Measurements from ENCODE around the gene SLC24A4. TPM values are rescaled to one million over a fixed set of nuclear protein-coding genes. Genes with fewer than 3 reads are reported as not detected.

Gene SLC24A4
- polyA plus RNA-seq, 1 donor from 2014 or later: 0.17 TPM

DNA sequence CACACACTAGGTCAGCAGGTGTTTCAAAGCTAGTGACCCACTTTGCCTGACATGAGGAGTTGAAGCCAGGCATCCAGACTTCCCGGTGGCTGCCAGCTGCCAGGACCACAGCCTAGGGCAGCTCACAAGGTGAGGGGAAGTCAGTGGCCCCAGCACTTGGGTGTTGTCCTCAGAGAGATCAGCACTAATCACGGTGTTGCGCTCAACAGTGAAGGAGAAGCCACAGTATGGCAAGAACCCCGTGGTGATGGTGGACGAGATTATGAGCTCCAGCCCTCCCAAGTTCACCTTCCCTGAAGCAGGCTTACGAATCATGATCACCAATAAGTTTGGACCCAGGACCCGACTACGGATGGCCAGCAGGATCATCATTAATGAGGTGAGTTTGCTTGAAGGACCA, 130.7 kb downstream of the SLC24A4 start:
- Histone ChIP-seq H3K27ac (ENCODE audit: low read length) (no peak overlapping the region), H3K4me2 (ENCODE audit: low read length) (no peak overlapping the region)
- TF ChIP-seq POLR2AphosphoS5 (IDR thresholded peaks at IDR 0.05): no peak
- TF ChIP-seq EP300 (conservative IDR thresholded peaks at IDR 0.05; ENCODE audit: poor library complexity, severe bottlenecking): no peak
- TF ChIP-seq MXI1 (conservative IDR thresholded peaks at IDR 0.05; ENCODE audit: poor library complexity, severe bottlenecking): no peak
- TF ChIP-seq, protein P1, sequence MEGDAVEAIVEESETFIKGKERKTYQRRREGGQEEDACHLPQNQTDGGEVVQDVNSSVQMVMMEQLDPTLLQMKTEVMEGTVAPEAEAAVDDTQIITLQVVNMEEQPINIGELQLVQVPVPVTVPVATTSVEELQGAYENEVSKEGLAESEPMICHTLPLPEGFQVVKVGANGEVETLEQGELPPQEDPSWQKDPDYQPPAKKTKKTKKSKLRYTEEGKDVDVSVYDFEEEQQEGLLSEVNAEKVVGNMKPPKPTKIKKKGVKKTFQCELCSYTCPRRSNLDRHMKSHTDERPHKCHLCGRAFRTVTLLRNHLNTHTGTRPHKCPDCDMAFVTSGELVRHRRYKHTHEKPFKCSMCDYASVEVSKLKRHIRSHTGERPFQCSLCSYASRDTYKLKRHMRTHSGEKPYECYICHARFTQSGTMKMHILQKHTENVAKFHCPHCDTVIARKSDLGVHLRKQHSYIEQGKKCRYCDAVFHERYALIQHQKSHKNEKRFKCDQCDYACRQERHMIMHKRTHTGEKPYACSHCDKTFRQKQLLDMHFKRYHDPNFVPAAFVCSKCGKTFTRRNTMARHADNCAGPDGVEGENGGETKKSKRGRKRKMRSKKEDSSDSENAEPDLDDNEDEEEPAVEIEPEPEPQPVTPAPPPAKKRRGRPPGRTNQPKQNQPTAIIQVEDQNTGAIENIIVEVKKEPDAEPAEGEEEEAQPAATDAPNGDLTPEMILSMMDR (IDR thresholded peaks at IDR 0.05; ENCODE audit: poor library complexity, severe bottlenecking): no peak
- no peak for TF ChIP-seq TAF1 (IDR thresholded peaks at IDR 0.05; ENCODE audit: low read depth)
- TF ChIP-seq, protein P2, sequence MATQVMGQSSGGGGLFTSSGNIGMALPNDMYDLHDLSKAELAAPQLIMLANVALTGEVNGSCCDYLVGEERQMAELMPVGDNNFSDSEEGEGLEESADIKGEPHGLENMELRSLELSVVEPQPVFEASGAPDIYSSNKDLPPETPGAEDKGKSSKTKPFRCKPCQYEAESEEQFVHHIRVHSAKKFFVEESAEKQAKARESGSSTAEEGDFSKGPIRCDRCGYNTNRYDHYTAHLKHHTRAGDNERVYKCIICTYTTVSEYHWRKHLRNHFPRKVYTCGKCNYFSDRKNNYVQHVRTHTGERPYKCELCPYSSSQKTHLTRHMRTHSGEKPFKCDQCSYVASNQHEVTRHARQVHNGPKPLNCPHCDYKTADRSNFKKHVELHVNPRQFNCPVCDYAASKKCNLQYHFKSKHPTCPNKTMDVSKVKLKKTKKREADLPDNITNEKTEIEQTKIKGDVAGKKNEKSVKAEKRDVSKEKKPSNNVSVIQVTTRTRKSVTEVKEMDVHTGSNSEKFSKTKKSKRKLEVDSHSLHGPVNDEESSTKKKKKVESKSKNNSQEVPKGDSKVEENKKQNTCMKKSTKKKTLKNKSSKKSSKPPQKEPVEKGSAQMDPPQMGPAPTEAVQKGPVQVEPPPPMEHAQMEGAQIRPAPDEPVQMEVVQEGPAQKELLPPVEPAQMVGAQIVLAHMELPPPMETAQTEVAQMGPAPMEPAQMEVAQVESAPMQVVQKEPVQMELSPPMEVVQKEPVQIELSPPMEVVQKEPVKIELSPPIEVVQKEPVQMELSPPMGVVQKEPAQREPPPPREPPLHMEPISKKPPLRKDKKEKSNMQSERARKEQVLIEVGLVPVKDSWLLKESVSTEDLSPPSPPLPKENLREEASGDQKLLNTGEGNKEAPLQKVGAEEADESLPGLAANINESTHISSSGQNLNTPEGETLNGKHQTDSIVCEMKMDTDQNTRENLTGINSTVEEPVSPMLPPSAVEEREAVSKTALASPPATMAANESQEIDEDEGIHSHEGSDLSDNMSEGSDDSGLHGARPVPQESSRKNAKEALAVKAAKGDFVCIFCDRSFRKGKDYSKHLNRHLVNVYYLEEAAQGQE (IDR thresholded peaks at IDR 0.05; ENCODE audit: borderline replicate concordance): no peak
- no peak for TF ChIP-seq RAD21 (conservative IDR thresholded peaks at IDR 0.05)
- no peak for TF ChIP-seq EZH2 (IDR thresholded peaks at IDR 0.05; ENCODE audit: borderline replicate concordance, insufficient read depth, low read length, poor library complexity, severe bottlenecking)
- TF ChIP-seq SMC3 (conservative IDR thresholded peaks at IDR 0.05; ENCODE audit: poor library complexity): no peak

DNA sequence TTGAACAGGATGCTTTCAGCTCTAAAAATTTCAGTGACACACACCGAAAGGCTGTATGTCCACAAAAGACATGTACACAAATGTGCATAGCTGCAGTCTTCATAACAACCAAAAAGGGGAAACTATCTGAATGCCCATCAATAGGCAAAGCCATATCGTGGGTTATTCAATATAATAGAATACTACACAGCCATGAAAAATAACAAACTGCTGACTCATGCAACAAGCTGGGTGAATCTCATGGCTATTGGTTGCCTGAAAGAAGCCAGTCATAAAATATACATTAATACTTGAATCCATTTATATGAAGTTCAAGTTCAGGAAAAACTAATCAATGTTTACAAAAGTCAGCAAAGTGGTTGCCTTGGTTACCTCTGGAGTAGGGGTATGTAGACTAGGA, 132.3 kb downstream of the SLC24A4 start:
- Histone ChIP-seq H3K36me3 (ENCODE audit: insufficient read depth, low read length) (no peaks in the 10 kb centered on the region), H3K9me3 (ENCODE audit: low read length) (no peaks in the 10 kb centered on the region), H3K4me2 (ENCODE audit: low read length) (no peak overlapping the region), H3K9me2 (ENCODE audit: insufficient read depth, low read length) (no peaks in the 10 kb centered on the region), H3K79me2 (replicated peaks; ENCODE audit: insufficient read depth, low read length) (no peaks in the 10 kb centered on the region), H3F3A (ENCODE audit: insufficient read depth, low read length, poor library complexity, severe bottlenecking) (no peaks in the 10 kb centered on the region), H2AFZ (ENCODE audit: low read depth, low read length) (no peak overlapping the region), H3K27ac (ENCODE audit: low read length) (no peak overlapping the region), H3K9ac (ENCODE audit: low read length) (no peak overlapping the region), H3K27me3 (ENCODE audit: insufficient read depth, low read depth, low read length) (no peaks in the 10 kb centered on the region), H3K4me3 (ENCODE audit: low read length) (no peak overlapping the region), H4K20me1 (ENCODE audit: insufficient read depth) (no peaks in the 10 kb centered on the region)
- no peak for TF ChIP-seq POLR2AphosphoS5 (IDR thresholded peaks at IDR 0.05)
- TF ChIP-seq, protein P1 (IDR thresholded peaks at IDR 0.05; ENCODE audit: poor library complexity, severe bottlenecking): no peak
- TF ChIP-seq RAD21 (conservative IDR thresholded peaks at IDR 0.05): no peak

More for the DNA sequence above, 130.7 kb downstream of the SLC24A4 start:
- H4K20me1 ChIP-seq (ENCODE audit: insufficient read depth): no peaks in the 10 kb centered on the region
- no peaks in the 10 kb centered on the region for H3K9me3 ChIP-seq (ENCODE audit: low read length)
- H3K9ac ChIP-seq (ENCODE audit: low read length): no peak overlapping the region
- H3K79me2 ChIP-seq (replicated peaks; ENCODE audit: insufficient read depth, low read length): no peaks in the 10 kb centered on the region
- H3K36me3 ChIP-seq (ENCODE audit: insufficient read depth, low read length): no peaks in the 10 kb centered on the region
- no peak overlapping the region for H3K4me3 ChIP-seq (ENCODE audit: low read length)
- no peaks in the 10 kb centered on the region for H3K9me2 ChIP-seq (ENCODE audit: insufficient read depth, low read length)
- no peaks in the 10 kb centered on the region for H3F3A ChIP-seq (ENCODE audit: insufficient read depth, low read length, poor library complexity, severe bottlenecking)
- no peaks in the 10 kb centered on the region for H3K27me3 ChIP-seq (ENCODE audit: insufficient read depth, low read depth, low read length)
- no peak overlapping the region for H2AFZ ChIP-seq (ENCODE audit: low read depth, low read length)

All from neural cell (in vitro differentiated cells).